GM06990 (cell line): ENCODE results near the gene MYO16.

Experiments used
- DNase-seq: peaks from one replicate; pipeline ENCODE4 v3.0.0-alpha.2; 2011; ENCODE audit not compliant: insufficient read length; ENCODE audit errors: extremely low read depth
- H3K27me3 ChIP-seq: replicated peaks from 2 replicates; pipeline ENCODE4 v1.6.0; 2011; ENCODE audit warnings: low read length; ENCODE audit not compliant: control insufficient read depth, insufficient read depth
- H3K36me3 ChIP-seq: 2 replicates; pipeline ENCODE4 v1.5.1; 2011; ENCODE audit warnings: low read length; ENCODE audit not compliant: control insufficient read depth, insufficient read depth
- H3K4me3 ChIP-seq: replicated peaks from 2 replicates; pipeline ENCODE4 v1.5.1; 2011; ENCODE audit warnings: low read depth, mild to moderate bottlenecking, control low read depth, low read length
- TF ChIP-seq, protein P1 (sequence below): IDR thresholded peaks from 2 replicates; pipeline ENCODE4 v1.5.1; 2011; ENCODE audit warnings: low read length, control low read depth, mild to moderate bottlenecking, inconsistent platforms; ENCODE audit not compliant: insufficient read depth, poor library complexity, severe bottlenecking

Gene MYO16

DNA sequence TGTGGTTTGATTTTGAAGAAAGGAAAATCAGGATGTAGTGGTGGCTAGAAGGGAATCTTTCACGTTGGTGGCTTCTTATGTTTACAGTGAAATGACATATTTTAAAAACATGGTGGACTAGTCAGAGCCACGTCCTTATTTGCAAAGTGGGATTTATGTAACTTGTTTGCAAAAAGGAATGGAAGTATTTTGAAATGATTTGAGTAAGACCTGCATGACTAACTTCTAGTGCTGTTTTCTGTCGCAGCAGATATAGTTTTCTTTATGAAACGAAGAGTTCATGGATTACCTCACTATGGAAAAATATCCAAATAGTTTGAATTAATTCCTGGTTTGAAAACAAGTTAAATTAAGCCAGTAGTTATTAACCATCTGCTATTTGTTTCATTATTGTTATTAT, 476.5 kb downstream of the MYO16 start:
- TF ChIP-seq, protein P1, sequence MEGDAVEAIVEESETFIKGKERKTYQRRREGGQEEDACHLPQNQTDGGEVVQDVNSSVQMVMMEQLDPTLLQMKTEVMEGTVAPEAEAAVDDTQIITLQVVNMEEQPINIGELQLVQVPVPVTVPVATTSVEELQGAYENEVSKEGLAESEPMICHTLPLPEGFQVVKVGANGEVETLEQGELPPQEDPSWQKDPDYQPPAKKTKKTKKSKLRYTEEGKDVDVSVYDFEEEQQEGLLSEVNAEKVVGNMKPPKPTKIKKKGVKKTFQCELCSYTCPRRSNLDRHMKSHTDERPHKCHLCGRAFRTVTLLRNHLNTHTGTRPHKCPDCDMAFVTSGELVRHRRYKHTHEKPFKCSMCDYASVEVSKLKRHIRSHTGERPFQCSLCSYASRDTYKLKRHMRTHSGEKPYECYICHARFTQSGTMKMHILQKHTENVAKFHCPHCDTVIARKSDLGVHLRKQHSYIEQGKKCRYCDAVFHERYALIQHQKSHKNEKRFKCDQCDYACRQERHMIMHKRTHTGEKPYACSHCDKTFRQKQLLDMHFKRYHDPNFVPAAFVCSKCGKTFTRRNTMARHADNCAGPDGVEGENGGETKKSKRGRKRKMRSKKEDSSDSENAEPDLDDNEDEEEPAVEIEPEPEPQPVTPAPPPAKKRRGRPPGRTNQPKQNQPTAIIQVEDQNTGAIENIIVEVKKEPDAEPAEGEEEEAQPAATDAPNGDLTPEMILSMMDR, result no peak
- H3K36me3 ChIP-seq, result no peaks in the 10 kb centered on the region
- H3K27me3 ChIP-seq, result no peaks in the 10 kb centered on the region

GRCh38 chr13:109110159-109110558, 480.7 kb downstream of the MYO16 start:
- Histone ChIP-seq H3K27me3 (no peaks in the 10 kb centered on the region), H3K36me3 (no peaks in the 10 kb centered on the region), H3K4me3 (no peak overlapping the region)
- TF ChIP-seq, protein P1, result no peak
- no peak for DNase-seq

More for the DNA sequence above, 476.5 kb downstream of the MYO16 start:
- DNase-seq, result no peak
- no peak overlapping the region for H3K4me3 ChIP-seq

- TF ChIP-seq, protein P1, result no peak
- H3K4me3 ChIP-seq, result no peak overlapping the region
- no peaks in the 10 kb centered on the region for H3K27me3 ChIP-seq
- no peaks in the 10 kb centered on the region for H3K36me3 ChIP-seq
- no peak for DNase-seq
These were observed 481.7 kb downstream of the MYO16 start for GRCh38 chr13:109111141-109111540.

DNA sequence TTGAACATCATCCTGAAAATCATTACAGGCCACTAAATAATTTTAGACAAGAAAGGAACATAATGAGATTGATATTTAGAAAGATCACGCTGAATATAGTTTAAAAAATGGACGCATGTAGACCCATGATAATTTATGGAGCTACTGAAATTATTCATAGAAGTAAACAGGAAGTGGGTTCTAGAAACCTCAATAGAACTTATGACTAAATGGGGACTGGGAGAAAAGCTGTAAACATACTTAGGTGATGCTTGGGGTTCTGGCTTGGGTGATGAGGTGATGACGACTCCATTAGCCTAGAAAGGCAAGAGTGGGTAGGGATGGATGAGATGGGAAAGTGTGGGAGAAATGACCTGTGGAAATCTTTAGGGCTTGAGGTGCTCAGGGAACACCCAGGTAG, 484.0 kb downstream of the MYO16 start:
- no peak for DNase-seq
- H3K36me3 ChIP-seq, result no peaks in the 10 kb centered on the region
- no peaks in the 10 kb centered on the region for H3K27me3 ChIP-seq
- H3K4me3 ChIP-seq, result no peak overlapping the region
- TF ChIP-seq, protein P1, result no peak

DNA sequence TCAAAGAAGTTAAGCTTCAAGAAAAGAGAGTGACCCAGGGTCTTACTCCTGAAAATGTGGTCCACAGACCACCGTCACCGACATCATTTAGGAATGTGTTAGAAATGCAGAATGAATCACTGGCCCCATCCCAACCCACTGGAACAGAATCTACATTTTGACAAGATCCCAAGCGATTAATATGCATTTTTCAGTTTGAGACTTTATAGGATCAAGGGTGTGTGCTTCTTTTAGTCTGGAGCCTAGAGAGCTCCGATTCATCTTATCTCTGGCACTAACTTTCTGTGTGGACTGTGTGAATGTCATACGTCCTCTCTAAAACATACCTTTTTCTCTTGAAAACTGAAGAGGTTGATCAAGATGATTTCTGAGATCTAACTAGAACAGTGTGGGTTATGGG, 484.8 kb downstream of the MYO16 start:
- H3K36me3 ChIP-seq, result no peaks in the 10 kb centered on the region
- H3K4me3 ChIP-seq, result no peak overlapping the region
- DNase-seq, result no peak
- TF ChIP-seq, protein P1, result no peak
- no peaks in the 10 kb centered on the region for H3K27me3 ChIP-seq

DNA sequence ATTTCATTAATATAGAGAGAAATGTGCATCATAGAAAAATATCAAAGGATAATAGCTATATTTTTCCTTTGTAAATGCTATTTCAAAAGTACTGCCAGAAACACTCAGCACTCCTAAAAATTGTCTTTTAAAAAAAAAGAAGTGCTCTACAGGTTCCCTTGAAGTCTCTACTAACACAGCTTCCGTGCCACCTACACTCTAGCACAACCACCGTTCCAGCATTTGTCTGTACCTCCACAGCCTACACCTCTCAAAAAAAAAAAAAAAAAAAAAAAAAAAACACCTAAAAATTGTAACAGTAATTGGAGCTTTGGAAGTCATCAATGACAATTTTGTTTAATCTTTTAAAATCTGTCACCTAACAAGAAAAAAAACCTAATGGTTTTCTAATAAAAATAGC, 485.6 kb downstream of the MYO16 start:
- H3K4me3 ChIP-seq, result no peak overlapping the region
- DNase-seq, result no peak
- H3K27me3 ChIP-seq, result no peaks in the 10 kb centered on the region
- TF ChIP-seq, protein P1, result no peak
- H3K36me3 ChIP-seq, result no peaks in the 10 kb centered on the region
